ENCODE data around the gene EIF4G3. TPM values are rescaled to one million over a fixed set of nuclear protein-coding genes. Genes with fewer than 3 reads are reported as not detected.

Gene EIF4G3
- total RNA-seq, 1 experiment from 2014 or later = 55.4 TPM

DNA sequence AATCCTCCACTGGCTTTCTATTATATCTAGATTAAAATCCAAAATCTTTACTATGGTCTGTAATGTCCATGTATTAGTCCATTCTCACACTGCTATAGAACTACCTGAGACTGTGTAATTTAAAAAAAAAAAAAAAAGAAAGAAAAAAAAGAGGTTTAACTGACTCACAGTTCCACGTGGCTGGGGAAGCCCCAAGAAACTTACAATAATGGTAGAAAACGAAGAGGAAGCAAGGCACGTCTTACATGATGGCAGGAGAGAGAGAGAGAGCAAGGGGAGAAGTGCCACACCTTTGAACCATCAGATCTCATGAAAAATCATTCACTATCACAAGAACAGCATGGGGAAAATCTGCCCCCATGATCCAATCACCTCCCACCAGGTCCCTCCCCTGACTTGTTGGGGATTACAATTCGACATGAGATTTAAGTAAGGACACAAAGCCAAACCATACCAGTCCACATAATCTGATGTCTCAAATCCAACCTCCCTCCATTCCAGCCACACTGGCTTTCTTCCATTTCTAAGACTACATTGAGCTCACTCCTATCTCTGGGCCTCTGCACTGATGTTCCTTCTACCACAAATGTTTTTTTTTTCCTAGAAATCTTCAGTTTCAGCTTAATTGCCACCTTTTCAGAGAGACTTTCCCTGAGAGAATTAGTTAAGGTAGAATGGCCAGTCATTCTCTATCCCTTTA lies 92.4 kb downstream of the EIF4G3 start:
- TF ChIP-seq CTCF (IDR thresholded peaks at IDR 0.05; ENCODE audit: insufficient read depth in 1 of 2, low read depth in 1 of 2, low read length in 1 of 2, severe bottlenecking in 1 of 2, unreplicated experiment in 1 of 2) = no peak
- no peaks in the 10 kb centered on the region for H3K4me1 ChIP-seq
- H3K27me3 ChIP-seq (replicated peaks; ENCODE audit: control insufficient read depth, insufficient read depth, low read length) = no peaks in the 10 kb centered on the region
- POLR2A ChIA-PET = no interaction called here
- Mint-ChIP-seq H3K4me1 (ENCODE audit: low read depth, unreplicated experiment) (peaks cover 5% of the 10 kb centered on the region), H3K36me3 (ENCODE audit: insufficient read depth, unreplicated experiment) (peaks cover 26% of the 10 kb centered on the region), H3K4me3 (ENCODE audit: unreplicated experiment) (no peak overlapping the region), H3K9me3 (ENCODE audit: unreplicated experiment) (no peaks in the 10 kb centered on the region), H3K27ac (ENCODE audit: unreplicated experiment) (no peak overlapping the region), H3K27me3 (ENCODE audit: insufficient read depth, unreplicated experiment) (no peaks in the 10 kb centered on the region)
- CTCF ChIA-PET = no interaction called here
- no TSS peak for BruUV-seq (replicated peaks)
- intact Hi-C loops (cut with micrococcal nuclease; ENCODE audit: unreplicated experiment) = no loop called here
- no peaks in the 10 kb centered on the region for H3K9me3 ChIP-seq
- H3K36me3 ChIP-seq (ENCODE audit: control insufficient read depth, insufficient read depth, low read length) = no peaks in the 10 kb centered on the region
- no peak for DNase-seq
- H3K4me3 ChIP-seq (ENCODE audit: low read depth, low read length) = no peak overlapping the region

GRCh38 chr1:21082073-21082472 lies 94.6 kb downstream of the EIF4G3 start:
- H3K4me1 Mint-ChIP-seq (ENCODE audit: low read depth, unreplicated experiment) = no peaks in the 10 kb centered on the region
- Histone ChIP-seq H3K36me3 (ENCODE audit: control insufficient read depth, insufficient read depth, low read length) (no peaks in the 10 kb centered on the region), H3K27me3 (replicated peaks; ENCODE audit: control insufficient read depth, insufficient read depth, low read length) (no peaks in the 10 kb centered on the region), H3K9me3 (no peaks in the 10 kb centered on the region), H3K4me1 (no peaks in the 10 kb centered on the region), H3K4me3 (ENCODE audit: low read depth, low read length) (no peak overlapping the region)
- ChIA-PET CTCF (no interaction called here), POLR2A (interaction anchor here (0.6 kb wide), 1 partner anchor 107 kb away, joined by 3 read pairs; no protein-coding TSS in a partner anchor)
- H3K27ac Mint-ChIP-seq (ENCODE audit: unreplicated experiment) = no peak overlapping the region
- TF ChIP-seq CTCF (IDR thresholded peaks at IDR 0.05; ENCODE audit: insufficient read depth in 1 of 2, low read depth in 1 of 2, low read length in 1 of 2, severe bottlenecking in 1 of 2, unreplicated experiment in 1 of 2) = no peak
- H3K36me3 Mint-ChIP-seq (ENCODE audit: insufficient read depth, unreplicated experiment) = peaks cover 25% of the 10 kb centered on the region
- H3K27me3 Mint-ChIP-seq (ENCODE audit: insufficient read depth, unreplicated experiment) = no peaks in the 10 kb centered on the region
- intact Hi-C loops (cut with micrococcal nuclease; ENCODE audit: unreplicated experiment) = no loop called here
- BruUV-seq (replicated peaks) = no TSS peak
- DNase-seq = no peak
- no peaks in the 10 kb centered on the region for H3K9me3 Mint-ChIP-seq (ENCODE audit: unreplicated experiment)
- H3K4me3 Mint-ChIP-seq (ENCODE audit: unreplicated experiment) = no peak overlapping the region

GRCh38 chr1:21077085-21077484 lies 99.6 kb downstream of the EIF4G3 start:
- TF ChIP-seq CTCF (IDR thresholded peaks at IDR 0.05; ENCODE audit: insufficient read depth in 1 of 2, low read depth in 1 of 2, low read length in 1 of 2, severe bottlenecking in 1 of 2, unreplicated experiment in 1 of 2) = no peak
- no TSS peak for BruUV-seq (replicated peaks)
- H3K27ac Mint-ChIP-seq (ENCODE audit: unreplicated experiment) = no peak overlapping the region
- Histone ChIP-seq H3K27me3 (replicated peaks; ENCODE audit: control insufficient read depth, insufficient read depth, low read length) (no peaks in the 10 kb centered on the region), H3K9me3 (no peaks in the 10 kb centered on the region), H3K4me3 (ENCODE audit: low read depth, low read length) (no peak overlapping the region), H3K4me1 (no peaks in the 10 kb centered on the region), H3K36me3 (ENCODE audit: control insufficient read depth, insufficient read depth, low read length) (no peaks in the 10 kb centered on the region)
- no peaks in the 10 kb centered on the region for H3K4me1 Mint-ChIP-seq (ENCODE audit: low read depth, unreplicated experiment)
- H3K27me3 Mint-ChIP-seq (ENCODE audit: insufficient read depth, unreplicated experiment) = no peaks in the 10 kb centered on the region
- H3K4me3 Mint-ChIP-seq (ENCODE audit: unreplicated experiment) = no peak overlapping the region
- H3K36me3 Mint-ChIP-seq (ENCODE audit: insufficient read depth, unreplicated experiment) = peaks cover 13% of the 10 kb centered on the region
- DNase-seq = no peak
- H3K9me3 Mint-ChIP-seq (ENCODE audit: unreplicated experiment) = no peaks in the 10 kb centered on the region
- POLR2A ChIA-PET = no interaction called here
- intact Hi-C loops (cut with micrococcal nuclease; ENCODE audit: unreplicated experiment) = no loop called here
- CTCF ChIA-PET = interaction anchor here (0.7 kb wide), 1 partner anchor 538 kb away, joined by 3 read pairs; no protein-coding TSS in a partner anchor
